ENCODE data around the gene SEMA5B.
A peak's percentile ranks its signal among the peaks of the same experiment; 100 is the strongest.

SEMA5B gene

DNA sequence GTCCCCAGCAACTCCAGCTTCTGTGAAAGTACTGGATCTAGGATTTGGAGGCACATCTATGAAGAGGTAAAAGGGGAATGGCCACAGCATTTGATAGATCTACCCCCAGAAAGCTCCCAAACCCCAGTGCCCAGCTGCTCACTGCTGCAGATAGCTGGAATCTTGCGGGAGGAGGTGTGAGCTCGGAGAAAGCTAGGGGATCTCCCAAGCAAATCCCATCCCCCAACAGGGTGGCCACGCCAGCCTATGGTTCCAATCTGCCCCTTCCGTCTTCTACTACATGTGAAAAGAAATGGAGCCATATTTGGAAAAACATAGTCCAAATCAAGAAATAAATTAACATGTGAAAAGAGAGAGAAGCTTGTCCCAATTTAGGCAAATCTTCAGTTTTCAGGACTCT, 42.0 kb downstream of the SEMA5B start:
- DNase-seq (ENCODE audit: low spot score) = no peak
- TF ChIP-seq, protein P1, sequence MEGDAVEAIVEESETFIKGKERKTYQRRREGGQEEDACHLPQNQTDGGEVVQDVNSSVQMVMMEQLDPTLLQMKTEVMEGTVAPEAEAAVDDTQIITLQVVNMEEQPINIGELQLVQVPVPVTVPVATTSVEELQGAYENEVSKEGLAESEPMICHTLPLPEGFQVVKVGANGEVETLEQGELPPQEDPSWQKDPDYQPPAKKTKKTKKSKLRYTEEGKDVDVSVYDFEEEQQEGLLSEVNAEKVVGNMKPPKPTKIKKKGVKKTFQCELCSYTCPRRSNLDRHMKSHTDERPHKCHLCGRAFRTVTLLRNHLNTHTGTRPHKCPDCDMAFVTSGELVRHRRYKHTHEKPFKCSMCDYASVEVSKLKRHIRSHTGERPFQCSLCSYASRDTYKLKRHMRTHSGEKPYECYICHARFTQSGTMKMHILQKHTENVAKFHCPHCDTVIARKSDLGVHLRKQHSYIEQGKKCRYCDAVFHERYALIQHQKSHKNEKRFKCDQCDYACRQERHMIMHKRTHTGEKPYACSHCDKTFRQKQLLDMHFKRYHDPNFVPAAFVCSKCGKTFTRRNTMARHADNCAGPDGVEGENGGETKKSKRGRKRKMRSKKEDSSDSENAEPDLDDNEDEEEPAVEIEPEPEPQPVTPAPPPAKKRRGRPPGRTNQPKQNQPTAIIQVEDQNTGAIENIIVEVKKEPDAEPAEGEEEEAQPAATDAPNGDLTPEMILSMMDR (IDR thresholded peaks at IDR 0.05) = no peak

DNA sequence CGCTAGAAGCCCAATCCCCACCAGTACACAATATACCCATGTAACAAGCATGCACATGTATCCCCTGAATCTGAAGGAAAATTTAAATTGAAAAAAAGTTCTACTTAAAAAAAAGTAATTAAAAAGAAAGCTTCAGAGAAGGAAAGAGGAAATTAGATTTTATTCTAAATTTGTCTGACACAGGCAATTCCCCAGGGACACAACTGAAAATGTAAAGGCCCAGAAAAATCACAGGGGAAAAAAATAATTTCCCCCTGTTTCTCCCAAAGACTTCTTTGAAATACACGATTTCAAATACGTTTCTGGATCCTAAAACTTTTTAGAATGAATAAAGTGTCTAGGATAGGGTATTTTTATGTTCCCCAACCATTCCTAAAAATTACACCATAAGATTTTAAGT, 42.9 kb downstream of the SEMA5B start:
- Histone ChIP-seq H3K27ac (no peak overlapping the region), H3K4me3 (no peak overlapping the region)
- TF ChIP-seq, protein P1 (IDR thresholded peaks at IDR 0.05) = no peak
- no peak for DNase-seq (ENCODE audit: low spot score)

More for the DNA sequence above, 42.0 kb downstream of the SEMA5B start:
- H3K4me3 ChIP-seq = no peak overlapping the region
- no peak overlapping the region for H3K27ac ChIP-seq

DNA sequence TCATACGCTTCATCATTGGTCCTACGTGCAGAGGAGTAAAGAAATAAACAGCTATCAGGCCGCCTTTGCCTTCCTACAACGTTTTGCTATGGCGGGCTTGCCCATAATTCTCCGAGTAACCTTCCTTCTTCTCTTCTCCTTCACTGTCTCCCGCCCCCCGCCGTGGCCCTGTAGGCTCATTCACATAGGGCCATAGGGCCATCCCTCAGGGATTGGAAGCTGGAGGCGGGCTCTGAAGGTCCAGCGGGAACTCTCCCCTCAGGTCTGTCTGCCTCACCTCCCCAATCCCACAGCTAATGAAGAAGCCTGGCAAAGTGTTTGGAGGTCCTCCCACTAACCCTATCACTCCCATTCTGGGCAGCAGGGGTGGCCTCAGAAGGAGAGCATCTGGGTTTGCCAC, 43.6 kb downstream of the SEMA5B start:
- no peak for DNase-seq (ENCODE audit: low spot score)
- H3K27ac ChIP-seq = no peak overlapping the region
- no peak overlapping the region for H3K4me3 ChIP-seq
- TF ChIP-seq, protein P1 (IDR thresholded peaks at IDR 0.05) = no peak

DNA sequence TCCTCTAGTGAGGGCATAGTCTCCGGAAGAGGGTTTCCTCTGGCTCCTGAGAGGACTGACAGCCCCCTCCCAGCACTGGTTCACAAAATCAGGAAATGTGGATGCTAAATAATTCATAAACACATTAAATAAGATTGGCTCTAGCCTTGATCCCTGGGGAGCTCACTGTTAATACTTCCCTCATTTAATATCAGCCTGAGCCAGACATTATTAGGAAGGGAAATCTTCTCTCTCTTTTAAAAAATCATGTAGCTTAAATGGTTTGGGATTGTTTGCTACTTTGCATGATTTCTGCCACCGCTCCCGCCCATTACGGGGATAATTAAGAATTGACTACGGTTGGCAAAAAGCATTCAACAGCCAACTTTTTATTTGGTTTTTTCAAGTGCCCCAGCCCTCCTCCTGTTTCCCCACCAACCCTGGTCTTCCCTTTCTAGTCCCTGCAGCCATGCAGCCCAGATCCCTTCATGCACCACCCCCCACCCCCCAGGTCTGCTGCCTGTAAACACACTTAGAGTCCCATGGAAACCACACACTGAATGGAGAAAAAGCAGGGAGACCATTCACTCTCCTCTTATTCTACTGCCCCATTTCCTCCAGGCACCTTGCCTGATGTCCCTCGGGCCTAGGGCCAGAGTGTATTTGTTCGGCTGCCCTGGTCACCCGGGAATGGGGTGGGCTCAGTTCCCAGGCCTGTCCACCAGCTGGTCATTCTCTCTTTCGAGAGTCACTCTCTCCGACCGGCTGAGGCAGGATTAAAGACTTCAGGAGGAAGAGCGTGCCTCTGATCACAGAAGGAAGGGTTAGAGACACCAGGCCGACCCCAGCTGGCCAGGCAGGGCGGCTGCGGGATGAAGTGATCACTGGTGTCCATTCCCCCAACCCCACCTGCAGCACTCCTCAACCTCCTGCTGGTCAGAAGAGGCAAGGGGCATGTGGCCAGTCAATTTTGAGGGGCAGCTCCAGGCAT, 45.1 kb downstream of the SEMA5B start:
- no peak for DNase-seq (ENCODE audit: low spot score)

DNA sequence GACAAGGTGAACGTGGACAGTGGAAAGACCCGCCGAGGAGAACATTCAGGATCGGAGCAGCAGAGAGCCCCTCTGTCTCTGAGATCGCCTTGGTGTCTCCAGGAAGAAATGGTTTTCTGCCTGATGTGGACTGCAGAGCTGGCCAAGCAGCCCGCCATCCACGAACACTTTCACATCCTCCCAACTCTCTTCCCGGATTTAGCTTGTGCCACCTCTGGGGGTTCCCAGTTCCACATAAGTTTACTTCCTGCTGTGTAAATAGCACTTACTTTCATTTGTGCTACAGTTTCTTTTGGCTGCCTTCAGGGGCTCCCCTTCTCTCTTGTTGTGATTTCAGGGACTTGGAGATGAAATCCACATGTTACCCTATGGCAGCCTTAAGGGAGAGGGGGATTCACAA, 48.4 kb downstream of the SEMA5B start:
- TF ChIP-seq, protein P1 (IDR thresholded peaks at IDR 0.05) = no peak
- peak overlapping the region; percentile 70 to 84 for H3K27ac ChIP-seq
- DNase-seq (ENCODE audit: low spot score) = no peak

More for the DNA sequence above, 45.1 kb downstream of the SEMA5B start:
- H3K27ac ChIP-seq = no peak overlapping the region
- TF ChIP-seq, protein P1 (IDR thresholded peaks at IDR 0.05) = no peak
- H3K4me3 ChIP-seq = no peak overlapping the region

DNA sequence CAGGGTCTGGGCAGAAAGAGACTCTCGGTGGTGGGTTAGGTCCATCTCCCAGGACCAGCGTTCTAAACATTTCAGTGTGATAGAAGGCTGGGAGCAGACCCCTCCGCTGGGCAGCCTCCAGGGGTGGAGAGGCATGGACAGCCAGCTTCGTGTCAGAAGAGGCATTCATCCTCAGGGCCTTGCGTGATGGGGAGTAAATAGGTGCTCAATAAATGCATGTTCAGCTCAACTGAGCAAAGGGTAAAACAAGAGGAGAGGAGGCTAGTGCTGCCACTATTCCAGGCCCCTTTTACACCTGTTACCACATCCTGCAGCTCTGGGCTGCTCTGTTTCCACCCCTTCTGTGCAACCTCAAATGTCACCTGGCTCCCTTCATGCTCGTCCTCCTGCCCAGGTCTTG, 49.0 kb downstream of the SEMA5B start:
- DNase-seq (ENCODE audit: low spot score) = no peak
- peak overlapping the region; percentile 70 to 84 for H3K27ac ChIP-seq
- TF ChIP-seq, protein P1 (IDR thresholded peaks at IDR 0.05) = no peak

More for the DNA sequence above, 48.4 kb downstream of the SEMA5B start:
- H3K4me3 ChIP-seq = no peak overlapping the region

More for the DNA sequence above, 49.0 kb downstream of the SEMA5B start:
- no peak overlapping the region for H3K4me3 ChIP-seq

Measured in coronary artery (tissue), 2 donors.